DMS153 (cell line): ENCODE measurements around the gene ITGB6.

Source experiments
- DNase-seq: peaks from one replicate; lab custom pipeline; 2025; lab: John Stamatoyannopoulos, UW

Gene ITGB6

DNA sequence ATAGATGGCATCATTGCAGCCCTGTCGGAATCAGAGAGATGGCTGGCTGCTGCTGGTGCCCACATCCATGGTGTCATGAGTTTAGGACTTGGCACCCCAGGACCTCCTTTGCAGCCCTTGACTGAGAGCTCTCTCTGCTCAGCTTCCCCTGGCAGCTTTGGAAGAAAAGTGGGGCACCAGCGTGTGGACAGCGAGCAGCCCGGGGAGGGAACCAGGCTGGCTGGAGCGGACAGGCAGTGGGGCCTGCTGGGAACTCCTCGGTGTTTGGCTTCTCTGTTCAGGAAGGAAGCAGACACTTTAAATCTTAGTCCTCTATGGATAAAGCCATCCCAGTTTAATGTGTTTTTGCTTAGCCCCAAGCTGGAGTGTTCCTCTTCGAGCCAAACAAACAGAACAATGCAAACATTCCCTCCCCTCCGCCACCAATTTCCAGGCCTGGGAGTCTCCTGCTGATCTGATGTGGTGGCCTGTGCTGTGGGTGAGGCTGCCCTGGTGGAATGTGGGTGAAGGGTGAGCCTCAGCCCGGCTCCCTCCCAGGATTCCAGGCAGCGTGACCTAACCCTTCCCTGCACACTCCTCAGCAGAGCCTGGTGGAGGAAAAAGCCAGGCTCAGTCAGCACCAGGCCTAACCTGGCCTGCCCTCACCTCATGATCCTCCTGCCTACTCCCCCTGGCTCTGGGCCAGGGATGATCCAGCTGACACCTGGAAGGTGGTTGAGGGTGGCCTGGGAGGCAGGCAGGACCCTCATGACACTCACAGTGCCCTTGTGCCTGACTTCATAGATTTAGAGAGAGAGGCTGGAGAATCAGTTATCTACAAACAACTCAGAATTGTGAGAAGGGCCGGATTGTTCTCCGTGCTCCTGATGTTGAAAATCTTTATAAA is 21.6 kb upstream of the ITGB6 start:
- peak; percentile 60 for DNase-seq

DNA sequence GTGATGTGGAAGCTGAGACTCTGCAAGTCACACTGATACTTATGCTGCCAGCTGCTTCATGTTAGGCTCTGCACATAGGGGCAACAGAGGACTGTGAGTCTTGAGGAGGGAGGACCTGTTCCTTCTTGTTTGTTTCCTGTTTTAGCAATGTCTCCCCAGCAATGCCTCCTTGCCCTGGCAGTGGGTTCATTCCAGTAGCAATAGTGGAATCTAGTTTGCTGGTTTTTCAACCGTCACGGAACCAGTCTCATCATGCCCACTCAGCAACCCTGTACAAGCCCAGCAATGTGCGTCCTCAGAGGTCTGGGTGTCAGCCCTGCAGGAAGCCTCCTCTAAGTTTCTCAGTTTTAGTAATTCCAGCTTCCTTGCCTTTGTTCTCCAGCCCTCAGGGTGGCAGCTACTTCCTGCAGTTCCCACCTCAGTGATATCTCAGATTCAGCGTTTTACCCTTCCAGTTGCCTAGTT is 20.5 kb upstream of the ITGB6 start:
- no peak for DNase-seq

DNA sequence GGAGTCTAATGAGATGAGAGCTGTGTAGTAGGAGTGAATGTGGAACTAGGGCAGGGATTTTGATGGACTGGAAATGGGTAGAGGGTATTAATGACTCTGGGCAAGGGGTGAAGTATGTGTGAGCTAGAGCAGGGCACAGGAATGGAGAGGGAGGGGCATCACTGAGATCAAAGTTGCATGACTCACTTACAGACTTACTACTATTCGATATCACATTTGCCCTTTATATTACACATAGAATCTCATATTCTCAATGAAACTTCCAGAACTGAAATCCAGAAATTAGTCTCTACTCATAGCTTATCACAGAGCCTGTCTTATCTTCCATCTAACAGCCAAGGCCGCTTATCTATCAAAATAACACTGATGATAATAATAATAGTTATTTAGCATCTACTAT is 20.0 kb upstream of the ITGB6 start:
- DNase-seq: no peak

- no peak for DNase-seq
These were observed 14.7 kb upstream of the ITGB6 start for GRCh38 chr2:160214461-160215445.

GRCh38 chr2:160213511-160213910 is 13.4 kb upstream of the ITGB6 start:
- DNase-seq: no peak

DNA sequence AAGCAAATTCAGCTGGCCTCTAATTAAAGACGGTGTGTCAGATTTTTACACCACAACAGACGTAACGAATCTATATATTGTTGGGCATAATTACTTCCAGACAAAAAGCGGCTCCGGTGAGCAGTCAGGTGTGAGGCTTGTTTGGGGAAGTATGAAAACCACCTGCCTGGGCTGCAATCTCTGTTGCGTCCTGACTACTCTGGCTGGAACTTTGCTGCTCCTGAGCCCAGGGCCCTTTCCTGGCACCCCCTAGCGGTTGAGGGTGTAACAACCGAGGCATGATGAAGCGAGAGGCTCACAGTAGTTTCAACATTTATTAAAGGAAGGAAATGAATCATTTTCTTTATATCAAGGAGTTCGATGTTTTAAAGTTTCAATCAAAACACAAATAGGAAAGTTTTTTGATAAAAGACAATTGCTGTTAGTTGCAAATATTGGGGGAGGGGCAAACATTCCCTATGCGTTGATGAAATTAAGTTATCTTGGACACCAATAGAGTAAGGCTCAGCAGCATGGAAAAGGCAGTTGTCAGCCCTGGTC is 10.6 kb upstream of the ITGB6 start:
- DNase-seq: peak; percentile 38

GRCh38 chr2:160209516-160209856 is 9.4 kb upstream of the ITGB6 start:
- no peak for DNase-seq

DNA sequence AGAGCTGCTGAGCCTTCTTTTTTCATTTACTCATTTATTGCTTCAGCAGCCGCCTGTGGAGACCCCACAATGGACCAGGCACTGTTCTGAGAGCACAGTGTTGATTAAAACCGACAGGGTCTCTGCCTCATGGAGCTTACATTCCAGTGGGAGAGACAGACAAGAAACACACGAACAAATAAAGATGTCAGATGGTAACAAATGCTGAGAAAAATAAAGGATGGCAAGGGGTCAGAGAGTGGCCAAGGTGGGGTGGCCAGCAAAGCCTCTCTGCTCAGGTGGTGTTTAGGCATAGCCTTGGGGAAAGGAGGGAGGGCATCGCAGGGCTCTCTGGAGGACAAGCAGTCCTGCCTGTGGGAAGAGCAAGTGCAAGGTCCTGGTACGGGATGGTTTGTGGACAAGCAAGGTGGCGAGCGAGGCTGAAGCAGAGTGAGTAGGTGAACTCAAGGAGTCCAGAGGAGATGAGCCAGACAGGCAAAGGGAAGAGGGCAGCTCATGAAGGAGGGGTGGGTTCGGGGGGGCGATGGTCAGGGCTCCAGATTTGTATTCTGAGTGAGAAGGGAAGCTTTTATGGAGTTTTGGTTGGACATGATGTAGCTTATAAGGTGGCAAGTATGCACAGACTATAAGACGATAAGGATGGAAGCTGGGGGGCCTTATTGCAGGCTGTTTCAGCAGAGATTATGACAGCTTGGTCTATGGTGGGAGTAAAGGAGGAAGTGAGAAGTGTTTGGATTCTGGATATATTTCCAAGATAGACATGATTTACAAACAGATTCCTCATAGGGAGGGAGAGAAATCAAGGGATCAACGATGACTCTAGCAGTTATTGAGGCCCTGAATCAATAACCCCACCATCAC is 8.8 kb upstream of the ITGB6 start:
- DNase-seq: no peak

DNA sequence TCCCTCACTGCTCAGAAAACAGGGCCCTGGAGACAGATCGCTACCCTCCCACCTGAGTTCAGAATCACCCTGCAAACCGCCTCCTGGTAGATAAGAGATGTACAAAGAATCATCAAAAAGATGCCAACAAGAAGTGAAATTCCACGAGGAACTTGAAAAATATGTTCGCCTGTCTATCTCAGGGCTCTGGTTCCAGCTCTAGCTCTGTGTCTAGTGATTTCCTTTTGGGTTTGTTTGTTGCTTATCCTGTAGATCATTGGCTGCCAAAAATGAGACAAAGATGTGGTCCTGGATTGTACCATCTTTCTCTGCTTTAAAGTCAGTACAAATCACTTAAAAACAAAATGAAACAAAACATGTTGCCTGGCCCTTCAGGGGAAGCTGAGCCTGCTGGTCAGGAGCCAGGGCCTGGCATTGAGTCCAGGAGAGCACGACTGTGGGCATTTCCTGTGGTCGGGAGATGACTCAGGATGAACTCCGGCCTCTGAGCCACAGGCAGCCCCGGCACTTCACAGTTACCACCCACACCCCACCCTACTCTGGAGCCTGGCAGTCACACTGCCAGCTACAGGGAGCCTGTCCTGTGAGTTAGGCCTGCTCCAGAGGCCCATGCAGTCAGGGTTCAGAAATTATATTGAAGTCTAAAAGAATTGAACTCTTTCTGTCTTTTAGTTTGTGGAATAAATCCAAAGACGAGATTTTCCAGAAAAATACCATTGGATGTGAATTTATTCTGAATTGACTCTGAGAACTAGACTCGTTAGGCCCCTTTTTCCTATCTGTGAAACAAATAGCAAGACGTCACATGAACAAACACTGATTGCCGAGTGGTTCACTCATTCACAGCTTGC is 8.0 kb upstream of the ITGB6 start:
- DNase-seq: no peak

DNA sequence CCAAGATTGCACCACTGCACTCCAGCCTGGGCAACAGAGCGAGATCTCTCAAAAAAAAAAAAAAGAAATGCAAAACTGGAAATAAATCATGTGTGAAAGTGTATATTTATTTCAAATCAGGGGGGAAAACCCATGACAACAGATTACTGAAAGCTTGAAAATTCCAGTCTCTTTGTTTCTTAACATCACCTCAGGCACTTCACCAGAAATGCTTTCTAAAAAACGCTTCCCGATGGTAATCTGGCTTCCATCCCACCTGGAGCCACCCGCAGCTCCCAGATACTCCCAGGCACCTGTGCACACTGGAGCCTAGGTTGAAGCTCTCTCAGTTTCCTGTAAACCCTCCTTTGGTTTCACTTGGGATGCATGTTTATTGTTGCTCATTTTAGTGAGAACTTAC is 7.2 kb upstream of the ITGB6 start:
- no peak for DNase-seq

DNA sequence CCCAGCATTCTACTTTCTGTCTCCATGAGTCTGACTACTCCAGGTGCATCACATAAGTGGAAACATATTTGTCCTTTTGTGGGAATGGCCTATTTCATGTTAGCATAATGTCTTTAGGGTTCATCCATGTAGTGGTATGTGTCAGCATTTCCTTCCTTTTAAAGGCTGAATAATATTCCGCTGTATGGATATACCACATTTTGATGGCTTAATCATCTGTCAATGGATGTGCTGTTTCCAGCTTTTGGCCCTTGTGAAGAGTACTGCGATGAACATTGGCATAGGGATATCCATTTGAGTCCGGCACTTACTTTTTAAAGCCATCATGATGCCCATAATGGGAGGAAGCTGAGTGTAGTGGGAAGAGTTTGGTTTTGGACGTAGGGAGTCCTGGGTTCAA is 6.4 kb upstream of the ITGB6 start:
- DNase-seq: no peak

- DNase-seq: no peak
These were observed 5.4 kb upstream of the ITGB6 start for GRCh38 chr2:160205505-160205904.

DNA sequence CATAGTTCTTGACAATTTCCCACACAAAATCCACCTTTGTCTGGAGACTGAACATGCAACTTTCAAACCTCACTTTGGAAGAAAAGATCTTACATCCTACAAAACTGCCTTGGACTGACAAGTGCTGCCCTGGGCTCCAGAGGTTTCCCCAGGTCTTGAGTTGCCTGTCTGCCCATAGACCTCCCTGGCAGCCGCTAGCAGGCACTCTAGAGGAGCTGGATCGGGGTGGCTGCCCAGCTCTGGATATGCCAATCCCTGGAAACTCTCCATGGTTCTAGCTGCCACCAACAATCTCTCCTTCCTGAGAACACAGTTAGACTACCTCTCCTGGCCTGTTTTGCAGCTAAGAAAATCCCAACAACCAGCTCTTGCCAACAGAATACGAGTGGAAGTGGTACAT is 3.4 kb upstream of the ITGB6 start:
- DNase-seq: no peak

DNA sequence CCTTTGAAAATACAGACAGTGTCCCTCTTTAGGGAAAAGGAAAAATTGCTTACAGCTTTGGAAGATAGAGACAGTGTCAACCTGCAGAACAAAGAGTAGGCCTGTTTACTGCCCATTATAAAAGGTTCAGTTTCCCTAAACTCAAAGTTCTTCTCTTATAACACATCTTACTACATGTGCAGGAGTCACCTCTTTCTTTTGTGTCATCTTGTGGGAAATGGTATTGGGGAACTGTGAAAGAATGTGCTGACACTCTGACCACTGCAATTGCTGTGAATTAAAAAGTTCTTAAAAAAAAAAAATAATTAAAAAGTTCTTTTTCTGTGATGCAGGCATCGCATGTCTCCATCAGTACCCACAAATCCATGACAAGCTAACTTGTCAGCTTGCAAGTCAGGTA is 2.9 kb upstream of the ITGB6 start:
- DNase-seq: no peak

GRCh38 chr2:160201849-160202539 is 1.9 kb upstream of the ITGB6 start:
- no peak for DNase-seq

- DNase-seq: no peak
These were observed 849 bp upstream of the ITGB6 start for GRCh38 chr2:160200921-160201320.

GRCh38 chr2:160199053-160199452 is 1.0 kb downstream of the ITGB6 start:
- DNase-seq: no peak

GRCh38 chr2:160197587-160197986 is 2.5 kb downstream of the ITGB6 start:
- no peak for DNase-seq

DNA sequence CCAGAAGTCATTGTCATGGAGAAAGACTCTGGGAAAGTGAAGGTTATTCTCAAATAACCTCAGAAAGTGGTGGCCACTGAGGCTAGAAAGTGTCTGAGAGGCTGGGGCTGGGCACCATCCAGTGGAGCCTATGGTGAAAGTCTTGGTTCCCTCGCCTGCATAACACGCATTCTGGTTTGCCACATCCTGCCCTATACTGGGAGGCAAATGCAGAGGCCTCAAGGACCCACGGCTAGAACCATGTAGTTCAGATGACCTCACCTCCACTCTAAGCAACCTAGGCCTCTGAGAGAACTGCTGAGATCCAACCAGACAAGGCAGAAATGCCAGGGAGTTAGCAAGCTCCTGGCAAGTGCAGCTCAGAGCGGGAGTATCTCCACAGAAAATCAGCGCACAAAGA is 5.1 kb downstream of the ITGB6 start:
- no peak for DNase-seq

DNA sequence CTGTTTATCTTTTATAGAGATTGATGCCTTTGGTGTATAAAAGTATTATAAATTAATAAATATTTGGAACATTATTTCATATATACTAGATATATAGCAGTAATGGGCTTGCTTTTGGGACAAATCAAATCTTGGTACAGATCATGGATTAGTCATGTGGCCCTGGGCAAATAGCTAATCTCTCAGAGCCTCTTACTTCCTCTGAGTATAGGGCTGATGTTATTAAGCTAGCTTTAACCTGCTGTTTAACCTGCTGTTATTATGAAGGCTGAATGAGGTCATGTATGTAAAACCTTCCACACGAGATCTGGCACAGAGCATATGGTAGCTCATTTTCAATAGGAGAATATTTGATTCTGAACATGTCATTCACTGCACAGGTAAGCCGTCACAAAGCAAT is 5.7 kb downstream of the ITGB6 start:
- no peak for DNase-seq
